K562 (cell line): ENCODE measurements around the gene USP5. TPM values are rescaled to one million over a fixed set of nuclear protein-coding genes. Genes with fewer than 3 reads are reported as not detected.
A peak's percentile ranks its signal among the peaks of the same experiment; 100 is the strongest.

ENCODE experiments used
- ATF1 ChIP-seq, 2 experiments: fragments of 450-650 bp in 1 of 2; IDR thresholded peaks; 2 replicates each; pipeline ENCODE4 v1.6.1; 2016; ENCODE audit warnings: missing compliant biosample characterization in 1 of 2, missing genetic modification characterization in 1 of 2
- KAT7 ChIP-seq: sonication (generic); formaldehyde crosslinking; IDR thresholded peaks from 2 replicates; pipeline ENCODE4 v1.8.0; 2022; ENCODE audit warnings: missing genetic modification reagents, mild to moderate bottlenecking, borderline replicate concordance
- KDM5B ChIP-seq: fragments of 200-600 bp; sonication (generic); IDR thresholded peaks from 2 replicates; pipeline ENCODE4 v1.6.1; 2012; ENCODE audit warnings: low read depth, mild to moderate bottlenecking, moderate library complexity, low read length, control low read depth, inconsistent platforms; ENCODE audit not compliant: insufficient replicate concordance
- KLF13 ChIP-seq: fragments of 450-650 bp; IDR thresholded peaks from 2 replicates; pipeline ENCODE4 v1.6.1; 2016; ENCODE audit warnings: missing genetic modification characterization, low read depth, mild to moderate bottlenecking, missing compliant biosample characterization, moderate library complexity, borderline replicate concordance
- SIN3A ChIP-seq, 2 experiments: fragments of 150-350 bp in 1 of 2; IDR thresholded peaks; 2 replicates each; pipeline ENCODE4 v1.6.1; 2011 to 2016; ENCODE audit warnings: borderline replicate concordance in 2 of 2, low read depth in 2 of 2, low read length in 2 of 2, mild to moderate bottlenecking in 2 of 2, moderate library complexity in 2 of 2; ENCODE audit not compliant: control insufficient read depth in 1 of 2
- SOX6 ChIP-seq: fragments of 450-650 bp; IDR thresholded peaks from 2 replicates; pipeline ENCODE4 v1.6.1; 2014; ENCODE audit warnings: mild to moderate bottlenecking
- ZBTB33 ChIP-seq: sonication (generic); formaldehyde crosslinking; IDR thresholded peaks from 2 replicates; pipeline ENCODE4 v1.8.1; 2023; ENCODE audit warnings: mild to moderate bottlenecking, missing genetic modification reagents
- polyA plus RNA-seq, 8 experiments: library from polyadenylated mRNA; depleted of rRNA in 4 of 8; stranded (reverse) in 5 of 8; unstranded in 3 of 8; fragments of >200 nt; fragmentation: Nextera tagmentation in 2 of 8; fragmentation: Illumina TruSeq in 1 of 8; extraction: Ambion mirVana in 2 of 8; extraction: Trizol in 1 of 8; gene quantifications; 2 replicates each; pipeline versions ENCODE4 v1.2.1 to v1.2.3, GENCODE V29; 2011 to 2014; ENCODE audit warnings: inconsistent platforms in 1 of 8, missing spikeins in 1 of 8
- total RNA-seq, 7 experiments: library from RNA; depleted of rRNA in 6 of 7; stranded (reverse); fragments of >200 nt in 6 of 7; fragmentation: Illumina TruSeq in 2 of 7; extraction: Trizol in 2 of 7; gene quantifications; 2 replicates each; pipeline versions ENCODE4 v1.2.1 to v1.2.3, GENCODE V29; 2011 to 2021; ENCODE audit warnings: low replicate concordance in 1 of 7

Gene USP5
- total and polyA plus RNA-seq, 9 of the 15 experiments (the other 6 are each of a cell fraction or from before 2014, with no cell fraction given) = 1.4 to 107 (median 48.6) TPM

DNA sequence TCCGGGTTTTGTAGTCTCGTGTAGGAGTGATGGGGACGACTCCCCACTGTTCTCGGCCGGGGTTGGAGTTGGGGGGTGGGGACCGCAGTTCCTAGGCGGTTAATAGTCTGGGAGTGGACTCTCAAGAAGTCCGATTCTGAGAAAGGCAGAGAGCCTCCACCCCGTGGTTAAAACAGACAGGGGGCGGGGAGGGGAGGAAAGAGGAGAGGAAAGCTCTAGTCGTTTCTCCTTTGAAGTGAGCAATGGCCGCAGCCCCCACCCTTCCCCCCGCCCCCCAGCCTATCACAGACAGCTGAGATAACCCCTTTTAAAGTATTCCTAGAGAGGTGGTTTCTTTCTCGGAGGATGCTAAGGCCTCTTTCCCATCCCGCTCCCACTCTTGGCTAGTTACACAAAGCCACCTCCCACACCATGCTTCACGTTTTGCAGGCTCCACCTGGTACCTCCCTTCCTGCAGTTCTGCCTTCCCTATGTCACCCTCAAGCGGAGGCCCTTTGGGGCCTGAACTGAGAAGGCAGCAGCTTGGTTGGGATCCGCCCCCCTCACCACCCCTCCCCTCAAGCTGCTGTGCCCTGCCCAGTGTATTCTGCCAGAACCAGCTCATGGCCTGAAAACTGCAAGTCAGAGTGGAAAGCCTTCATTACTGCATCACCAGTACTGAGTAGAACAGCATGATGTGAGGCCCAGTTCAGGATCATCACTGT is 853 bp downstream of the USP5 start (continued):
- TF ChIP-seq ATF1 (CRISPR knock-in tag; IDR thresholded peaks at IDR 0.05) (no peak), ATF1 (tag; IDR thresholded peaks at IDR 0.05) (peak; percentile 62), SIN3A (IDR thresholded peaks at IDR 0.05; ENCODE audit: borderline replicate concordance in 2 of 2, control insufficient read depth in 1 of 2, low read depth in 2 of 2, low read length in 2 of 2) (0 out of 4 replicates have a peak, but pooled peaks of 1 of the 2 experiments have one; percentile 13), KLF13 (tag) (0 out of 2 replicates have a peak, but pooled peaks have one; percentile 35), KAT7 (no peak), ZBTB33 (CRISPR knock-in tag) (no peak), SOX6 (no peak), KDM5B (no peak)
